GM10847 (cell line): Measurements from ENCODE around the gene TNIP2.

Source experiments
- POLR2A ChIP-seq: IDR thresholded peaks from 2 replicates; pipeline ENCODE4 v1.6.1; 2011; ENCODE audit not compliant: insufficient read length; ENCODE audit errors: extremely low read depth

Gene TNIP2, protein sequence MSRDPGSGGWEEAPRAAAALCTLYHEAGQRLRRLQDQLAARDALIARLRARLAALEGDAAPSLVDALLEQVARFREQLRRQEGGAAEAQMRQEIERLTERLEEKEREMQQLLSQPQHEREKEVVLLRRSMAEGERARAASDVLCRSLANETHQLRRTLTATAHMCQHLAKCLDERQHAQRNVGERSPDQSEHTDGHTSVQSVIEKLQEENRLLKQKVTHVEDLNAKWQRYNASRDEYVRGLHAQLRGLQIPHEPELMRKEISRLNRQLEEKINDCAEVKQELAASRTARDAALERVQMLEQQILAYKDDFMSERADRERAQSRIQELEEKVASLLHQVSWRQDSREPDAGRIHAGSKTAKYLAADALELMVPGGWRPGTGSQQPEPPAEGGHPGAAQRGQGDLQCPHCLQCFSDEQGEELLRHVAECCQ

DNA sequence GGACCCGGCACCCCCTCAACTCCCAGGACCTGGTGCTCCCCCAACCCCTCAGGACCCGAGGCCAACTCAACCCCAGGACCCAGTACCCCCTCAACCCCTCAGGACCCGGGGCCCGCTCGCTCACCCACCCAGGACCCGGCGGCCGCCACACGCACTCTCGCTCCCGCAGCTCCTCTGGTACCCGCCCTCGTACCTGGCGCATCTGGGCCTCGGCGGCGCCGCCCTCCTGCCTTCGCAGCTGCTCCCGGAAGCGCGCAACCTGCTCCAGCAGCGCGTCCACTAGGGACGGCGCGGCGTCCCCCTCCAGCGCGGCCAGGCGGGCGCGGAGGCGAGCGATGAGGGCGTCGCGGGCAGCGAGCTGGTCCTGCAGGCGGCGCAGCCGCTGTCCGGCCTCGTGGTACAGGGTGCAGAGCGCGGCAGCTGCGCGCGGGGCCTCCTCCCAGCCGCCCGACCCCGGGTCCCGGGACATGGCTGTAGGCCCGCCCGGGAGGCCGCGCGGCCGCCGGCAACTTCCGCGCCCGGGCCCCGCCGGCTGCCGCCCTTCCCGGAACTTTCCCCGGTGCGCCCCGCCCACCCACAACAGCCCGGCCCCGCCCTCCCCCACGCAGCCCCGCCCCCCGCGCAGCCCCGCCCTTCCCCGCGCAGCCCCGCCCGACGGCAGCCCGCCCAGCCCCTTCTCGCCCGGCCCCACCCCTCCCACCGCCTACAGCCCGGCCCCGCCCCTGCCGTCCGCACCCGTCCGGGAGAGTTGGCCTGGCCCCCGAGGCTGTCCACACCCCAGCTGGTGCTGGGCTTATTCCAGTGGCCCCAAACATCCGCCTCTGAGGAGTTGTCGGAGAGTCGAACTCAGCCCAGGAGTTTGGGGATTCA is at the start of gene TNIP2:
TSS of gene TNIP2 (minus strand) at position 516 of the 870 bp plus-strand sequence. CDS start at position 469, 47 bp downstream.
- peak; percentile 69 for TF ChIP-seq POLR2A

DNA sequence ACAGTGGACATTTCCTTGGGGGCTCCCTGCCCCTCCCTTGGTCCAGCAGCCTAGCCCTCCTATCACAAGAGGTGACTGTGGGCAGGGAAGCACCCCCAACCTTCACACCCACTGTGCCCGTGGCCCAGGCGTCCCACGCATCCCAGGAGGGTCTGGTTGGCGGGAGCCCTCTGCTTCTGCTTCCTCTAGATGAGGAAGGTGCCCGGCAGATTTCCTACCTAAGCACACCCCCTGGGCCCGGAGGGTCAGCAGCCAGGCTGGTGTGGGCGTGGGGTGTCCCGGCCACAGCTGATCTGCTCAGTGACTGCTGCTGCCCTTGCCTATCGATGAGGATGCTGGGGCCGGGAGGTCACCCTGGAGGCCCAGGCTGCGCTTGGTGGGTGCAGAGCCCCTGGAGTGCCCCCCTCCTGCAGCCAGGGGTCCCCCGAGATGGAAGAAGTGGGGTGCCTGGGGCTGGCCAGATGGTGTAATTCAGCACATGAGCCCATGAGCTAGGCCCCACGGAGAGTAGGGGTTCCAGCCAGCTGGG is 48.9 kb upstream of the TNIP2 start:
- TF ChIP-seq POLR2A, result no peak

DNA sequence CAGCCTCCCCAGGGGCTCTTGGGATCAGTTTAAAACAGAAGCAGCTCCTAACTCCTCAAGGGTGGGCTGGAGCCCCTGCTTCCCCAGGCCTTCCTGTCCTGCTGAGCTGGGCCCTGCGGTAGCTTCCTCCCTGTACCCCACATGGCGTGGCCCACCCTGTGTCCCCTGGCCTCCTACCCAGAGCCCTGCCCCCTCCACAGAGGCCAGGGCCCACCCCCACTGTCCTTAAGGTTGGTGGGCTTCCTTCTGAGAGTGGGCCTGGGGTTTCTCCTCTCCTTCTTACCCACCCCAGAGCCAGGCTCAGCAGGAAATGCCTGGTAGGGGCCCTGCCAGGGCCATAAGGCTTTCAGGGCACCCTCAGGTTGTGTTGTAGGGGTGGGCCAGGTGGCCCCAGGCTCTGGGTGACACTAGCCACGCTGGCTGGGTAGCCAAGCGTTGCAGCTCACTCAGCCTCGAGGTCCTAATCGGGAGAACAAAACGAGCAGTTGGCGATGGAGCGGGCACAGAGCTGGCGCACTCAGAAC is 48.4 kb upstream of the TNIP2 start:
- TF ChIP-seq POLR2A, result no peak

DNA sequence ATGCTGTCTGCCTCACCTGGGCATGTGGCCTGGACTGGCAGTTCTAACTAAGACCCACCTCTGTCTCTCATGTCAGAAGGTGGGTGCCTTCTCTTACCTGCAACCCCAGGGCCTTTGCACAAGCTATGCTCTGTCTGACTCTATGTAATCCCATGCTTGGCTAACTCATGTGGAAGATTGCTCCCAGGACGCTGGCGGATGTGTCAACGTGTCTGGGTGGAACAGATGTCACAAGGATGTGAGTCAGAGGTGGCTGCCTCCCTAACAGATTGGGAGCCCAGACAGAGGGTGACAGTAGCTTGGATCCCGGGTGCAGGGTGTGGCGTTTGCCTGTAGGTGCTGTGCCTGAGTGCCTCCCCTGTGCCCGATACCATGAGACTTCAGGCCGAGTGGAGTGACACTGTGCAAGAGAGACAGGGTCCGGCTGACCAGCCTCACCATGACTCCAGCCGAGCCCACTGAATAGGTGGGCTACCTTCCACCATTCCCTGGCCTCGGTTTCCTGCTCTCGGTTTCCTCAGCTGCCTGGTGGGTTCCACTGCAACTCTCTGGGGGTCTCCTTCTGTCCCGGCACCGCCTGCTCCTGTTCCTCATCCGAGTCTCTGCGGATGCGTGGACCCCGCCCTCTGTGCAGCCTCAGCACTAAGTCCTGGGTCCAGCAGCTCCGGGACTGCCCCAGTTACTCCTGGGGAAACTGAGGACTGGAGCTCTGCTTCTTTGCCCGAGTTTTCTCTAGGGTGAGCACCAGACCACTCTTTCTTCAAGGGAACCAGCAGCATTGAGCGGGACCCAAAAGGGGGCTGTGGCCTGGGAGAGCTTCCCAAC is 47.7 kb upstream of the TNIP2 start:
- no peak for TF ChIP-seq POLR2A

DNA sequence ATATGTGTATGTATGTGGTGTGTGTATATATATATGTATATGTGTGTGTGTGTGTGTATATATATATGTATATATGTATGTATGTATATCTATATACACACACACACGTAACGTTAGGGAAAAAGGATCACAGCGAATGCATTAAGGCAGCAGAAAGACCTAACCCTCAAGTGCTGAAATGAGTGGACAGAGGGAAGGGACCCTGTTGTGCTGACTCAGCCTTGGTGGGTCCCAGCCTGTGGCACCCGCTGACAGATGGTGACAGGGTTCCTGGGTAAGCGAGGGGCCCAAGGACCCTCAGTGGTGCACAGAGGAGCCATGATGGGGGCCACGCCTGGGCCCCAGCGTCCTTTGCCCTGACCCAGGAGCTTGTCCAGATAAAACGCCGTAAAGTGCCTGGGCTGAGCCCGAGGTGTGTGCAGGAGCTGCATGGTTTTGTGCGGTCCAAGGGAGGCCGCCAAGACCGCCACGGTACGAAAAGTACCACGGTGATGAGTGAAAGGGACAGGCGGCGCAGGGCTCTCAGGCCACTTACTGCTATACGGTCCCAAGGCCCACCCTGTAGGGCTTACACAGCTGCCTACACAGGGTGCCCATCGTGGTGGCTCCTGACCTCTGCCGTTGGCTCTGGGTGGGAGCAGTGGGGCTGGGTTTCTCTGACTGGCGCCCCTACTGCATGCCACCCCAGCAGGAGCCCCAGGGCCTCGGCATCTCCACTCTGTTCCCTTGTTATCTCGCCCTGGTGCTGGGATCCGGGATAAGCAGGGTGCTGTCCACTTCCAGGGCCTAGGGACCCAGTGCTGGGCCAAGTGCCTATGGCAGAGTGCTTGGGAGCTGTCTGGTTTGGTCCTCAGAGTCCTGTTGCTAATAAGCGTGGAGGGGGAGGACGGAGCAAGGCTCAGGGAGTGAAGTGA is 46.7 kb upstream of the TNIP2 start:
- no peak for TF ChIP-seq POLR2A

DNA sequence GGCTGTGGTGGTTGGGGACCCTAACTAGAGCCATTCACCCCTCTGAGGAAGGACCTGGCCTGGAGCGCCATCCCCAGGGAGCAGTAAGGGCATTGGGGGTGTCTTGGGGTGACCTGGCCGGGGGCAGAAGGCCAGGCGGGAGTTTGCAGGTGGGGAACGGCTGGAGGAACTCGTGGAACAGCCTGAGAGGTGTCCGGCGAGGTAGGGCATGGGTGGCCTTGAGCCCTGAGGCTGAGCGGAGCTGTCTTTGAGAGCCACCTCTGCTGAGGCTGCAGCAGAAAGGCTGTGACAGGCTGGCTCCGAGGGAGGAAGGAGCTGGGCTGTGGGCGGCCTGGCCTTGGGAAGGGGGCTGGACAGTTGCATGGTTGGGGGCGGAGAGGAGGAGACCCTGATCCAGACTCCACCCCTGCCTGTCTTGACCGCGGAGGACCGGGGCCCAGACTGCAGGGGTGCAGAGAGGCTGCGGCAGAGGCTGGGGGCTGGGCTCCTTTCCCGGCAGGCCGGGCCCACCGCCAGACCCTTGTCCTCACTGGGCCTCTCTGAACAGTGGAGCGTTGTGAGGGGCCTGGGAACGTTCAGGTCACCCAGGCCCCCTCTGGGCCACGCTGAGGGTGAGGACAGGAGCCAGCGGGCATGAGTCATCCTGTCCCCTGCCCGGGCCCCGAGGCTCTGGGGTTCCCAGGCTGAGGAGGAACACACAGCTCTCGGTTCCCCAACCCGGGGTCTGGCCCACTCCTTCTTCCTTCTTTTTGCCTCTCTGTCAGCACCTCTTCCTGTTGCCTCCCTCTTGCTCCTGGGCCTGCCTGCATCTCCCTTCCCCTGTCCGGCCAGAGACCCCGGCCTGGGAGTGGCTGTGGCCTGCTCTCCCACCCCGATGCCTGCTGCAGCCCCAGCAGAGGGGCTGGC is 44.8 kb upstream of the TNIP2 start:
- TF ChIP-seq POLR2A, result no peak

DNA sequence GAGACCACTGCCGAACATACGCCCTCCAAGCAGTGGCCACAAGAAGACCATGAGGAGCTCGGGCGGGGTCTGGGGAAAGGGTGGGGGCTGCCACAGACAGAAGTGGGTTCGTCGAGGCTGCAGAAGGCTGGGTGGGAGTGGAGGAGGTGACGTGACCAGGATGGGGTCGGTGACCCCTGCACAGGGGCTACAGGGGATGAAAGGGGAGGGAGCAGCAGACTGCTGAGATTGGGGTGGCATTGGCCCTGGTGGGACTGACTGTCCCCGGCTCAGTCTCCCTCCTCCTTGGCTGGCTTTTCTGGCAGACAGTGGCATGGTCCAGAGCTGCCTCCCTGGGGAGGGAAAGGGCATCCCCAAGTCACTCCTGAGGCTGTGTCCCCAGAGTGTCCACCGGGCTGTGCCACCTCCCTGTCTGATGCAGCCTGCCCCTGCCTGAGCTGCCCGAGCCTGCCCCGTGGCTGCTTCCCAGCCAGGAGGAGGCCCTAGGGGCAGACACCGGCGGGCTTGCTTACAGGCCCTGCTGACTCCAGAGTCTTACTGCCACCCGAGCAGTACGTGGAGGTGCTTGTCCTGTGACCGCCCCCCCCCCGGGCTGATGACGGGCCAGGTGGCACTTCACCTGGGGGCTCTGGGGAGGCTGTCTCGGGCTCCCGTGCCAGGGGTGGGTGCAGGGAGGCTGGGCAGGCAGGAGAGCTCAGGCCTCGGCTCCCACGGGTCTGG is 44.0 kb upstream of the TNIP2 start:
- no peak for TF ChIP-seq POLR2A

DNA sequence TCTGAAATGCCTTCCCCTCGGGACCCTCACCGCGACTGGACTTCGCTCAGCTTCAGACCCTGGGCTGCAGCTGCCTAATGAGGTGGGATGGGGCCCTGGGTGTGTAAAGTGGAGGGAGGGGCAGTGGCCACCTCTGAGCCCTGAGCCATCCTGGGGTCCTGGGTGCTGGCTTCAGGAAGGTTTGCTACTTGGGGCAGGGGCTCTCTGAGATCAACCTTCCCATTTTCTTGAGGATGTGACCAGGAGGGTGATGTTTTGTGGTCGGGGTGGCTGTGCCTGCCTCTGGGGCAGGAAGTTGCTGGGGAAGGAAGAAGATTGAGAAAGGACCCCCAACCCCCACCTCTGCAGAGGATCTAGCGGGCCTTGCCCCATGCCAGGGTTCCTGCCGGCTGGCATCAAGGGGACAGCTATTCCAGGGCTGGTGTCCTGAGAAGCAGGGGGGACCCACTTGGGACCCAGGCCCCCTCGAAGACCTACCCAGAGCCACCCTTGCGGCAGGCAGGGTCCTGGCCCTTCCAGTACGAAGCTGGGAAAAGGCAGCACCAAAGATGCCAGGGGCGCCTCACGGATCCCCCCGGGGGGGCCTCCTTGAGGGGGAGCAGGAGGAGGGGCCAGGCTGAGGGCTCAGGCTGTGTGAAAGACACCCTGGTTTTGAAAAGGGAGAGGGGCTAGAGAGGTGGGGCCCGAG is 43.2 kb upstream of the TNIP2 start:
- no peak for TF ChIP-seq POLR2A

DNA sequence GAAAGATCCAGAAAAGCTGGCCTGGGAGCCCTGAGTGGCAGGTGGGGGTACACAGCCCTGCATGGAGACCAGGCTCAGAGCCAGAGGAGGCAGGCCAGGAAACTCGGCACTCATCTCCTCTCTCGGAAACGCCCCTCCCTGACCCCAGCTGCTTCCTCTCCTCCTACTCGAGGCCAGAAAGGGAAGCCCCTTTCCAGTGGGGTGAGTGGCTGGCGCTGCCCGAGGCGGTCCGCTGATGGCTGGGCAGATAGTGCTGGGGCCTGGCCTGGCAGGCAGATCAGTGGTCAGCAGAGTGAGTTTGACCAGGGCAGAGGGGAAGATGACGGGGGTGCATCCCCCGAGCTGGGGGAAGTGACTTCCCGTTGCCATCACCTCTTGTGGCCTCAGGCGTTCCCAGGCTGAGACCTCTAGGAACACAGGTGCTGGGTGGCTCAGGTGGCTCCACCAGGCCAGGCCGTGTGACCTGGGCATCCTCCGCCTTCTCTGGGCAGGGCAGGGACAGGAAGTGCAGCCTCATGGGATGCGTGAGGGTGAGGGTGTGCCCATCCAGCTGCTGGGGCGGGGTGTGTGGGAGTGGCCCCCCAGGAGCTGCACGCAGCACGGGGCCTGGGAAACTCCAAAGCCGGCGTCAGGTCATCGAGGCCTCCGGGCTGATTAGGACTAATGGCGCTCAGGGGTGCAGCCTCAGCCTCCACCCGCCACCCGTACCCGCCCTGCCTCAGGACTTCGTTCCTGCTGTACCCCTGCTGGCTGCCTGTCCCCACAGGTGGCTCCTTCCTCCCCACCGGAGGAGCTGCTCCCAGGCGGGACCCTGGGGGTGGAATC is 42.5 kb upstream of the TNIP2 start:
- peak; percentile 27 for TF ChIP-seq POLR2A

DNA sequence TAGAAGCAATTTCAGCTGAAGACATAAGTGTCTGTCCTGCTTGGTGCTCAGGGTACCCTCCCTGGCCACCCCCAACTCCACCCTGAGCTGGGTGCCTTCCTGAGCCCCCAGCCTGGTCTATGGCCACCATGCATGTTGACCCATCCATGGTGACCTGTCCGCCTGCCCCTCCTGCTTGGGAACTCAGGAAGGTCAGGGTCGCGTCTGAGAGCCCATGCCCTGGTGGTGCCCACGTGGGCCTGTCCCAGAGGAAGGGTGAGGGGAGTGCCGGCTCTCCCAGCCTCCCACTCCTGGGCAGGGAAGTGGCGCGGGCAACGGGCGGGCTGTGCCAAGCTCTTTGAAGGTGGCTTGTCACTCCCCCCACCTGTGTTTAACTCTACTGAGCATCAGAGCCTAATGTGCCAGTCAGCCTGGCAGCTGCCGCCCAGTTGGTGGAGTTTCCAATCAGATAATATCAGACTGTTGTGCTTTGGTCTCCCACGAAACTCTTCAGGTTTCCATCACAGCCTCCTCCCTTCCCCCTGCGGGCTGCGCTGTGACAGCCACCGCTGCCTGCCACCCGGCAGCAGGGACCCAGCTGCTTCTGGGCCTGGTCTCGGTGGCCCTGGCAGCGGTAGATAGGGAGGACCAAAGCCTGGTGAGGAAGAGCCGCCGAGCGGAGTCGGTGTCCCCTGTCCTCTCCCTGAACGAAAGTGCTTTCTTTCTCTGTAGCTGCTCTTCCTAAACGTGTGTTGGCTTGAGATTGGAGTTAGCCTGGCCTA is 41.6 kb upstream of the TNIP2 start:
- TF ChIP-seq POLR2A, result no peak
